ENCODE data around the gene CCR7.
"Not testable (repeated sequence)": the region's sequence is repeated elsewhere in the genome, so short reads cannot be mapped to it uniquely, and the experiment has no call there.

The CCR7 gene

DNA sequence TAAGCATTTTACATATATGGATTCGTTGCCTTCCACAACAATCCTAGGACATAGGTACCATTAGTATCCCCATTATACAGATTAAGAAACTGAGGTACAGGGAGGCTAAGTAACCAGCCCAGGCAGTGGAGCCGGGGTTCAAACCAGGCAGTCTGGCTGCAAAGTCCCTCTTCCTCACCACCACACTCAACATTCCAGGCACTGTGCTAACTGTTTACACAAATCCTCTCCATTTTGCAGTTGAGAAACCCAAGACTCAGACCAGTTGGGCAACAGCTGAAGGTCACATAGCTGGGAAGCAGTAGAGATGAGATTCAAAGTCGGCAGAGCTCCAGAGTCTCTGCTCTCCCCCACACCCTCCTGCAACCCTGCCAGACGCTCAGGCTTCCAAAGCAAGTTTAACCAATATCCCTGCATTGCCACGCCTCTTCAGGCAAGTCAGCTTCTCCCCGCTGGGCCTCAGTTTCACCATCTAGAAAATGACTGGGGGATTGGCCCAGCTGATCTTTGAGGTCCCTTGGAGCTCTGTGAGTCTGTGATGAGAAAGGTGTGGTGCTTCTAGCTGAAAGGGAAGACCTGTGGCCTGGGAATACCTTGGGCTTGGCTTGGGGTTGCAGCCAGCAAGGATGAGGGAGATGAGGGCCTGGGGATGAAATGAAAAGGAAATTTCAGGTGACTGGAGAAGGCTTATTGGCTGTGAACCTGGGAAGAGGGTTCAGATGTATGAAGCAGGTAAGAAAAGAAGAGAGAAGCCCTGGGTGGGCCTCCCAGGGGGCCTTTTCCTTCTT, 14.0 kb downstream of the CCR7 start:
- no peak for DNase-seq (ENCODE audit: low read depth in 2 of 2)

DNA sequence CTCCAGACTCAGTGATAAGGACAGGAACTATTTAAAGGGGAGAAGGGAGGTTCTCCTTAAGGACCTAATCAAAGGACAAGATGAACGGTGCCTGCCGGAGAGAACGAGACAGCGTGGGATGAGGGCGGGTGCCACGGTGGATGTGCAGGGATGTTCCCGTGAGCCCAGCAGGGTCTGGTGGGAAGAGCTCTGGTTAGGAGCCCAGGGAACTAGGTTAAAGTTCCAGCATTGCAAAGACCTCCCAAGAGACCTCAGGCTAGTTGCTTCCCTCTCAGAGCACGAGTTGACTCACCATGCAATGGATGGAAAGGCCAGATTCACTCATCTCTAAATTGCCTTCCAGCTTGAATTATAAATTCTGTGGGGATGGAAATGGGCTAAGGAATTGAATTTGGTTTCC, 14.7 kb downstream of the CCR7 start:
- DNase-seq (ENCODE audit: low read depth in 2 of 2): no peak

DNA sequence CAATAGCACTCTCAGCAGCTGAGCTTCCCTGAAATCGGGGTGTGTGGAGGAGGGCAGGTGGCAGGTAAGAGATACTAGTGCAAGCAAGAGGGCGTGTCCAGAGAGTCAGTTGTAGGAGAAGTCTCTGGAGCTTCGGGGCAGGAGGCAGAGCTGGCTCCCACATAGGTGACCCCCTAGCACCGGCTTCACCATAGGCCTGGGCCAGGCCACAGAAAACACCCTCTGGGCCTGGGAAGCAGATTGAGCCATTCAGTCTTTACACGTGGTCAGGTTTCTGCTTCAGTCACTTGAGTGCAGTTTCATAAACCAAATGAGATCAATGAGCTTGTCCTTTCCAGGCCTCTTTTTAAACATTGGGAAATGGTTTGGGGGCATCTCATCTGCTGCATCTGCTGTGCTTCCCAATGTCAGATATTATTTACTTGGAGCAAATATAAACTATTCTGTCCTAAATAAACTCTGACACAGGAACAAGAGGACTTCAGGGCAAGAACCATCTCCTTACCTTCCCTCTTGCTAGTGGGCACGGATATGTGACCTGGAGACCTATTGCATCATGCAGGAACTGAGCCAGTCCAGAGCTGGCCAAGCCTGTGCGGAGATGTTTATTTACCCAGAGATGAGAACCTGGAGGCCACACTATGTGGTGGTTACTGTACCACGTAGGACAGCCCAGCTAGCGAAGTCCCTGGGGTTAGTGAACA, 16.1 kb downstream of the CCR7 start:
- DNase-seq (ENCODE audit: low read depth in 2 of 2): no peak

DNA sequence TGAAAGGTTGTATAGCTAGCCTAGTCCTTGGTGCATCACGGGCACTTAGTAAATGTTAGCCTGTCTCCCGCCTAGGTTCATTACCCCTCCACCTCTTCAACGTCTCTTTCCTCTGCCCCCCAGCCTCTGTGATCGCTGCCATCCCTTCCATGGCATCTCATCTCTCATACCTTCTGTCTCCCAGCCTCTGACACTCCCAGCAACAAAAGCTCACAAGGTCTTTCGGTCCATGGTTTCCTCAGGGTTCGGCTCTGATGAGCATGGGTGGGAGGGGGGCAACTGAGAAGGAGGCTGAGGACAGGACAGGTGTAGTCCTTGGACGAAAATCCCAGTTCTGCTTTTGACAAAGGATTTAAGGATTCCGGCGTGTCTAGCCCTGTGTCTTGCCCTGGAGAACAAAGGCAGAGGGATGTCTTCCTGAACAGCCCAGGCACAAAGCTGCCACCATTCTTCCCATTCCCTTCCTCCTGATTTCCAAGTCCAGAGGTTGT, 16.7 kb downstream of the CCR7 start:
- DNase-seq (ENCODE audit: low read depth in 2 of 2): no peak

DNA sequence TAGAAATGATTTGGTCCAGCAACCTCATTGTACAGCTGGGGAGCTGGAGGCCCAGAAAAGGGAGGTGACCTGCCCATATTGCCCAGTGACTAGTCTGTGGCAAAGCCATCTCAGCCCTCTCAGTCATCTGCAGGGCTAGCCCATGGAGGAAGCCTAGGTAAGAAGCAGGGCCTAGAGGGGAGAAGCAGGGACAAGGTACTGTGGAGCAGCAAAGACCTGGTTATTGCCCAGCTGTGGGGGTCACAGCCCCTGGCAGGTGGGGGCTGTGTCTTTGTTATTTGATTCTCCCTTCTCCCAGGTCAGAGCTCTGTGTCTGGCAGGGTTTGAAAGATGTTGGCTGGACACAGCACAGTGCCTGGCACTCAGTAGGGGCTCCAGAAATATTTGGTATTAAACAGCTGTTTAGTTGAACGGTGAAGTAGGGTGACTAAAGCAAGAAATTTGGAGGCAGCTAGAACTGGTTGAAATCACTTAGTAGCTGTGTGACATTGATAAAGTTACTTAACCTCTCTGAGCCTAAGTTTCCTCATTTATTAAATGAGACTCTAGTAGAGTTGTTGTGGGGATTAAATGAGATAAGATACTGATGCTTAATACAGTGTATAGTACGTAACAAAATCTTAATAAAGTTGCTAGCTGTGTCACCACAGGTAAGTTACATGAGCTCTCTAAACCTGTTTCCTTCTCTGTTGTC, 17.3 kb downstream of the CCR7 start:
- no peak for DNase-seq (ENCODE audit: low read depth in 2 of 2)

DNA sequence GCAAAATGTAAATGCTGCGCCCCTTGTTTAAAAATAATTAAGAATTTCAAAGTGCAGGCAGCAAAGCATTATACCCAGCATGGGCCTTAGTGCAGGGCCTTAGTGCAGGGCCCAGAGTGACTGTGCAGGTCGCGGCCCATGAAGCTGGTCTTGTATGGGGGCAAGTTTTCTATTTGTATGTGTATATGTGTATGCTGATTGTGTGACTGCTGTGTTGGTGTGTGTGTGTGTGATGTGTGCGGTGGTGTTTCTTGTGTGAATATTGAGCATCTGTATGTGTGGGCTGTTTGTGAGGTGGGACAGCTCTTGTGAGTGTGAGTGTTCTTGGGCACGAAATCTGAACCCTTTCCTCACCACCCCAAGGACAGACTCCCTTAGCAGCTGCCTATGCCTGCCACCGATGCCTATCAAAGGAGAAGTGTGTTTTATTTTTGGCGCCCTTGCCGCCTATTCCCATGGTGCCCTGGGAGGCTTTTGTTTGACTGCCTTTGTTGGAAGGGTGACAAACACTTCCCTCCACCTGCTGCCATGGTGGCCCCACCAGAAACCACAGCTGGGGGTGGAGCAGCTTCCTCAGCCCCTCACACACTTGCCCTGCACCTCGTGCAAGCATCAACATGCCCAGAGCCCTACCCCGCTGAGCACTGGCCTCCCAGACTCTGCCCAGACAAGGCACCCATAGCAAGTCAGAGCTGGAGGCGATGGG, 18.0 kb downstream of the CCR7 start:
- peak in 1 of 2 donors; percentile 47 for DNase-seq (ENCODE audit: low read depth in 2 of 2)

DNA sequence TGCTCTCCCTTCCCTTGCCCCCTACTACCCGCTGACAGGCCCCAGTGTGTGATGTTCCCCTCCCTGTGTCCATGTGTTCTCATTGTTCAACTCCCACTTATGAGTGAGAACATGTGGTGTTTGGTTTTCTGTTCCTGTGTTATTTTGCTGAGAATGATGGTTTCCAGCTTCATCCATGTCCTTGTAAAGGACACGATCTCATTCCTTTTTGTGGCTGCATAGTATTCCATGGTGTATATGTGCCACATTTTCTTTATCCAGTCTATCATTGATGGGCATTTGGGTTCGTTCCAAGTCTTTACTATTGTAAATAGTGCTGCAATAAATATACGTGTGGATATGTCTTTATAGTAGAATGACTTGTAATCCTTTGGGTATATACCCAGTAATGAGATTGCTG, 18.8 kb downstream of the CCR7 start:
- DNase-seq (ENCODE audit: low read depth in 2 of 2): not testable (repeated sequence)

DNA sequence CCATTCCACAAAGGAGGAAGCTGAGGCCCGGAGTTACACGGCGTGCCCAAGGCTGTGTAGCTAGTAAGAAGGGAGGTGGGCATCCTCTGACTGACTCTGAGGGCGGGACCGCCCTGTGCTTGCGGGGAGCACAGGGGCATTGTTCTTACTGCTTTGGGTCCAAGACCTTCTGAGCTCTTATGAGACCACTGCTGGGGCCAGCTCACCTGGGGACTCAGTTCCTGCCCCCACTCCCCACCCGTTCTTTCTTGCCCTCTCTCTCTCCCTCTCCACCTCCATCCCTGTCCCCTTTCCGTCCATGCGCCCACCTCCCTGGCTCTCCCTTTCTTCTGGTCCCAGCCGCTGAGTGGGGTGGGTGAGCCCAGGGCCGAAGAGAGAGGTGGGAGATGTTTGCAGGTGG, 19.6 kb downstream of the CCR7 start:
- no peak for DNase-seq (ENCODE audit: low read depth in 2 of 2)

DNA sequence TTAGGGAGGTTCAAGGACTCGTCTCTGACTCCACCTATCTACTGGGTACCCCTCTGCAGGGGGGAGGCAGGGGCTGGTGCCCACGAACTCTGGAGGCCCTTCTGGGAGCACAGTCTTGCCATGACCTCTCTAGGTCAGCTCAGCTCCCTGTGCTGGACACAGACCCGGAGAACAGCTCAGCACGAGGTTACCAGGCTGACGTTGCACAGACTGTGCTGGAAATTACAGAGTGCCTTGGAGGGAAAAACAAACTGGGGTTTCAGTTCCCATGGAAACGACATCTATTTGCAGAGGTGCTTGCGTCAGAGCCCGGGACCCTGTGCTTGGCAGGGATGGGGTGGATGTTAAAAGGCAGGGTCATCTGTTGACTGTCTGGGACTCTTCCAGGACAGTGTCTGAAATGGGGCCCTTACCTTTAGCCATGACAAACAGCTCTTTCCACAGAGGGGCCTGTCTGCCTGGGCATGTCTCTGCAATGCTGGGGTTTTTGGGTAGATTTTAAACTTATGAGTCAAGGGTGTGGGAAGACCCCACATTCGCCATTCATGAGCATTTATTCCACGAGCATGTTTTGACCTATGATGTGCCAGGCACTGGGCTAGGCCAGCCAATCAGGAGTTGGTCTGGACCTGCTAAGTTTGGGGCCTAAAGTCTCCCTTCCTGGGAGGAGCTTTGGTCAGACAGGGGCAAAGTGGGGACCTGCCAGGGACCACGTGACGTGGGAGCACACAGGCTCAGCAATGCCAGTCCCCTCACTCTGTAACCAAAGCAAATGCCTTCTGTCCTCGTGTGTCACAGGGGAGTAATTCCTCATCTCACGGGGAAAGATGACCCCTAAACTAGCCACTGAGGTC, 22.5 kb downstream of the CCR7 start:
- DNase-seq (ENCODE audit: low read depth in 2 of 2): no peak

DNA sequence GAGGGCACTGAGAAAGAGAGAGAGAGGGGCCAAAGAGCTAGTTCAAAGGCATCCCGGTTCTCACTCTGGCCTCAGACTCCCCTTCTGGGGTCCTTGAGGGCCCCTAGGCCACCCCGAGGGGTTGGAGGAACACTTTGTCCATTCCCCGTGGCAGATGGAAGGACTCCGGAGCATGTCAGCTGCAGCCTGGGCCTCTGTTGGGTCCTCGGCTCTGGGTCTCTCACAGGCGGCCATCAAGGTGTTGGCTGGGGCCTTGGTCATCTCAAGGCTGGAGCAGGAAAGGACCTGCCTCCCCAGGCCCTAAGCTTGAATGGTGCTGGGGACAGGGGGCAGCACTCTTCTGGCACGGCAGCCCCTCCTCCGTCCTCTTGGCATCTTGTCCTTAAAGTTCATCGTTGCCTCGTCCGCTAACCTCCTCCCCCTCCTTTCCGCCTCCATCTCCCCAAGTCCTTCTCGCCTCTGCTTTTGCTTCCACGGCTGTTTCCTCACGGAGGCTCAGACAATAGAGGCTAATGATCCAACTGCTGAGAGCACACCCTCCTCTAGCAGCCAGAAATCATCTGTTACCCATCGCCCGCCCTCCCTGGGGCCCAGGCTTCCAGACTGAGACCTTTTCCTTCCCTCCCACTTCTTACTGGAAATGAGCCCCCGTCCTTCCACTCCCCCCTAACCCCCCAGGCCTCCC, 23.3 kb downstream of the CCR7 start:
- DNase-seq (ENCODE audit: low read depth in 2 of 2): no peak

DNA sequence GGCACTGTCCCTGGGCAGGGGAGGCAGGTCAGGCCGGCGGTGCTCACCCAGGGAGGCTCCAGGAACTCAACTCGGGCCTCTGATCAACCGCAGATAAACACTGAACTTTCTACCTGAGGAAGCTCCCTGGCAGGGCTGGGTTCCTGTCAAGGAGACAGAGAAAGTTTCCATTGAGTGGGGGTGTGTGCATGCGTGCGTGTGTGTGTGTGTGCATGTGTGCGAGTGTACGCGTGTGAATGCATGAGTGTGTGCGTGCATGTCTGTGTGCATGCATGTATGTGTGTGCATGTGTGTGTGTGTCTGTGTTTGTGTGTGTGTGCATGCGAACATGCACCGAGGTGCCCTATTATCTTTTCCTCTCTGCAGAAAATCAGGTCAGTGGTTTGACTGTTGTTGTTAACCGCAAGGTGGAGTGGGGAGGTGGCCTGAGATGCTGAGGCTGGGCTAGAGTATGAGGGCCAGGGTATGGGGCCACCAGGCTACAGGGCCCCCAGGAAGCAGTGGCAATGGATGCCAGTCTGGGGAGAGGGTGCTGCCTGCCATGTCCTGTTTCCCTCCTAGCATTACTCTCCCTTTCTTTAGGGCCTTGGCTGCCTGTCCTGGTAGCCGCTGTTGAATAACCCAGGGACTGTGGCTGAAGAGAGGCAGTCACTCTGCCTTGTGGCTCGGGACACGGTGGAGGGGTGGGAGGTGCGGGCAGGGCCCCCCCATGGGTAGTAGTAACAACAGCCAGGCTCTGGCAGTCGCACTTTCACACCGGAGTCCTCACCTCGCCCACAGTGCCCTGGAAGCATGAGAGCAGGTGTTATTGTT, 24.0 kb downstream of the CCR7 start:
- peak in 1 of 2 donors; percentile 45 for DNase-seq (ENCODE audit: low read depth in 2 of 2)

DNA sequence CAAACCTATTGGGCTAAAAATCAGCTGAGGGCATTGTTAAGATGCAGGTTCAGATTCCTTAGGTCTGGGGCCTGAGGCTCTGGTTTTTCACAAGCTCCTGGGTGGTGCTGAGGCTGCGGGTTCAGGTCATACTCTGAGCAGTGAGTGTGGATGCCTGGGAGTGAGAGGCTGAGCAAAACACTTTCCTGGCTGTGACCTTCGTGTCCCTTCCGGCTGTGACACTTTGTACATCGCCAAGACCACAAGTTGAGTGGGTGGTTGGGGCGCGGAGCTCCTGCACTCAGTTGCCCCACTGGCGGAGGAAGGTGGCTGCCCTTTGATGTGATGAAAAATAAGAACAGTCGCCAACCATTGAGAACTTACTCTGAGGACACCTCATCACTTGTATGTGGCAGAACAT, 24.8 kb downstream of the CCR7 start:
- DNase-seq (ENCODE audit: low read depth in 2 of 2): no peak

DNA sequence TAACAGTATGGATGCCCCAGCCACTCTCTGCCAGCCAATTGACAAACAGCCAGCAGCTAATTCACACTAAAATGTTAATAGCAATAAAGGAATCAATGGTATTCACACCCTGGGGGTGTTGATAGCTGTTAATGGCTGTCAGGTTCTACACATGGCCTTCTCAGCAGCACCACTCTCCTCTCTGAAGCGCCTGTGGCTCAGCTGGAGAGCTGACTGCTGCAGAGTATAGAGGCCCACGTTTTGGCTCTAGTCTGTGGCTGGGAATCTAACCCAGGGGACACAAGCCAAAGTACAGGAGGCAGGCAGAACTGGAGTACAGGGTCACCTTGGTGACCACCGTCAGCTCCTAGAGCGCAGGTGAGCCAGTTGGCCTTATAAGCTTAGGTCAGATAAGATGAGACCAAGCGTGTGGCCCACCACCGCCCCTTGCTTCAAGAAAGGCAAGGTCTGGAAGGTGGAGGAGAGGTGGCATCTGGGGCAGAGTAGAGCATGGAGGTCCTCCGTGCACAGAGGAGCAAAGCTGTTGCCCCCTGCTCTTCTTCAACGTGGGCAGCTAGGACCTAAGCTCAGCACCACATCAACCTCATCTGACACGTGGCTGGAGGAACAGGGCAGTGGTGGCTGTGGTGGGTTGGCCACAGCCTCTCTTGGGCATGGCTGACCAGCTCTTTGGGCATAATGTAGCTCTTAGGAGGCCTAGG, 25.4 kb downstream of the CCR7 start:
- DNase-seq (ENCODE audit: low read depth in 2 of 2): no peak

DNA sequence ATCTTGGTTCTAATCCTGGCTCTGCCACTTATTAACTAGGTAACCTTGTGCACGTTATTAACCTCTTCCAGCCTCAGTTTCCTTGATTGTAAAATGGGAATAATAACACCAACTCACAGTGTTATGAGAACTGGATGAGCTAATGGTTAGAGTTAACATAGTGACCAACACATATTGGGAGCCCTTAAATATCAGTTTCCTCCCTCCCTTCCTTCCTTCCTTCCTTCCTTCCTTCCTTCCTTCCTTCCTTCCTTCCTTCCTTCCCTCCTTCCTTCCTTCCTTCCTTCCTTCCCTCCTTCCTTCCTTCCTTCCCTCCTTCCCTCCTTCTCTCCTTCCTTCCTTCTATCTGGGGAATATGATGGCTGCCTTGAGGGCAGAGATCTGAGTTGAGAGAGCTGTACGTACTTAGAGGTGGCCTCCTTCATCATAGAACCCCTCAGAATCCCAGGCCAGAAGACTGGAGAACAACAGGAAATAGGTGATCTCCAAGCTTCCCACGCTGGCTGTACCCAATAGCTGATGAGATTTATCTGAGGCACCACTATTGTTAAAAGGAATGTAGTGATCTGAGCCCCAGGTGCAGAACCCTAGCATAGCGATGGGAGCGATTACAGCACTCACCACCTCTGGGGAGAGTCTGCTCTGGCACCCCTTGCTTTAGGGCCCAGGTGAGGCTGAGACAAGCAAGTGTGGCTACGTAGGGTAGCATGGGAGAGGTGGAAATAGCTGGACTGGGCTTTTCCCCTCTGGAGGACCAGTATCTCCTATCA, 26.2 kb downstream of the CCR7 start:
- no peak for DNase-seq (ENCODE audit: low read depth in 2 of 2)

DNA sequence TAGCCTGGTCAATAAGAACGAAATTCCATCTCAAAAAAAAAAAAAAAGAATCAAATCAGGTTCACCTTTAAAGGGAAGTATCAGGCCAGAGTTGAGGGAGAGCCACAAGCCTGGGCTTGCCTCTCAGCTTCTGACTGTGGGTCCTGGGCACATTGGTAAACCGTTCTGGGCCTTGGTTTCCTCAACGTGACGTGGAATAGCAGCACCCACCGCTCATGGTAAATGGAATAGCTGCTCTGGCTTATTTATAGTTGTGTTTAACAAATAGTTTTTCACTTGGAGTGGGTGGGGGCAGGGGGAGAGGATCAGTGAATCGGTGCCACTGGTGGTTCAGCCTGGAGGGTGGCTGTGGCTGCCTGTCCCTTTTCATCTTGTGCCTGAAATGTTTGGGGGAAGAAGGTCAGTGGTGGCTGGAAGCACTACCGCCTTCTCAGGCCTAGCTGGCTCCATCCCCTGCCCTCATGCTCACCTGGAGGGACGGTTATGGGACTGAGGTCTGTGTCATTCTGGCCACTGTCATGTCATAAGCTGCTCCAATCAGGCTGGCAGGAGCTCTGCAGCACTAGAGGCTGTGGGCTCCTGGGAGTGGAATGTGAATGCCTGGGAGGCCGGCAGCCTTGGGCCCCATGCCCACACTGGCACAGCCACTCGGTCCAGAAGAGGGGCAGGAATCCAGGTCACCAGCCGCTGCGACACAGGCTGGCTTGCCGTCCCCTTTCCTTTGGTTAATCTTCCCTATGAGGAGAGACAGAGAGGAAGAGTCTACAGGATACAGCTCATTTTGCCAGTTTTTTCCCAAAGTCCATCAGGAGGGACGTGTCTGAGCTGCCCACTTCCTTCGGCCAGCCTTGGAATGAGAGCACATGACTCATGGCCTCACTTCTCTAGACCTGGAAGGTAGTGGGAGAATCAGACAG, 27.0 kb downstream of the CCR7 start:
- DNase-seq (ENCODE audit: low read depth in 2 of 2): no peak

DNA sequence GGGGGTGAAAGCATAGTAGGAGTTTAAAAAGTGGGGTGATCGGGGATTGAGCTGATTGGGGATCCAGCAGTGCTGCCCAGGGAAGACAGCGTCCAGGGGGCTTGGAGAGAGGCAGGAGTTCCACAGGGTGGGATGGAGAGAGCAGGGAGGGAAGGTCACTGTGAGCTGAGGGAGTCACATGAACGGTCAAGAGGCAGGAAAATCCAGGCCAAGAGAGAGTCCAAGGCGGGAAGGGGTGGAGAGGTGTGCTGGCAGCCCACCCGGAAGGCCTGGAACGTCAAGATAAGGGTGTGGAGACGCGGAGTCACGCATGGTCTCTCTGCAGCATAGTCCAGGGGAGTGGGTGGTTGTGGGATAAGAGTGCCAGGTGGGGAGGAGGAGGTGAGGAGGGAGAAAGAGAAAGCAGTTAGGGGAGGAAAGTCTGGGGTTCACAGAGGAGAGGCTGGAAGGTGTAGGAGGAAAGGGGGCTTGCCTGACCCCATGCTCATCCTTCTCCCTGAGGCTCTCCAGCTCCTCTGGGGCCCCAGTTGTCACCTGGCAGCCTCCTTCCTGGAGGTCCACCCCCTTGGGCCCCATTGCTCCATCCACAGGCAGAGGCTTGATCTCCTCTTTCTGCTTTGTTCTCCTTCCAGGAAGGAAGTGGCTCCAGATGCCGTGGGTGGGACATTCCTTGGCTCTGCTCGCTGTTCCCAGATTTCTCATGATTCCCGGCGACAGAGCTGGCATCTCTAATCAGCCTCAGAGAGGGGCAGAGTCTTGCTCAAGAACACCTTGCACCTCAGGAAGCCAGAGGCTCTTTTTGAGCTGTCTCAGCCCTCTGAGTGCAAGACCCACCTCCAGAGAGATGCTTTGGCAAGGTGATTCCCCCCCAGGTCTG, 28.7 kb downstream of the CCR7 start:
- DNase-seq (ENCODE audit: low read depth in 2 of 2): no peak

Measured in stimulated activated CD8-positive, alpha-beta memory T cell treated with anti-CD3 and anti-CD28 coated beads, Interleukin-2, amount 100 ng/mL, for 1 hour (primary cell).